HTR-8/SVneo (cell line): Measurements from ENCODE around the gene MACROD2.
"Not testable (repeated sequence)": the region's sequence is repeated elsewhere in the genome, so short reads cannot be mapped to it uniquely, and the experiment has no call there.

Source experiments
- DNase-seq: peaks from one replicate; pipeline ENCODE4 v3.0.0; 2011; ENCODE audit warnings: low spot score, mixed read lengths; ENCODE audit not compliant: insufficient read length
- FAIRE-seq: peaks from 2 replicates; lab custom pipeline; 2011; peaks lifted over from hg19 to GRCh38; lab: Jason Lieb, UNC

MACROD2 gene

DNA sequence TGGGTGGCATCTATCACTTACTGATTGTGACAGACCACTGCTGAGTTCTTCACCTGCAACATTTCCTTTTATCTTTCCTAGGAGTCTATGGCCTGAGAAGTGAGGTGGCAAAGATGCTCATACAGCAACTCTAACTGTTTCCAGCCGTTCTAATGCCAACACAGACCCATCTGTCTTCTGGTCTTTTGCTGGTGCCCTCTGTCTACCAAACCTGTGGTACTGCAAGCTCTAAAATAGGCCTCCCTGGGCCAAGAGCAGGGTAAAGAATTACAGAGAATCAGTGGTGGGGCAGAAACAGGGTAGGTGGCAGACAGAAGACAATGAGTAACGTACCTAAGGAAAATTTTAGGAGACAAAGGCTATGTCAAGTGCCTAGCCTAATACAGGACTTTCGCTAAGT is 953.1 kb downstream of the MACROD2 start:
- DNase-seq = no peak
- no peak for FAIRE-seq

DNA sequence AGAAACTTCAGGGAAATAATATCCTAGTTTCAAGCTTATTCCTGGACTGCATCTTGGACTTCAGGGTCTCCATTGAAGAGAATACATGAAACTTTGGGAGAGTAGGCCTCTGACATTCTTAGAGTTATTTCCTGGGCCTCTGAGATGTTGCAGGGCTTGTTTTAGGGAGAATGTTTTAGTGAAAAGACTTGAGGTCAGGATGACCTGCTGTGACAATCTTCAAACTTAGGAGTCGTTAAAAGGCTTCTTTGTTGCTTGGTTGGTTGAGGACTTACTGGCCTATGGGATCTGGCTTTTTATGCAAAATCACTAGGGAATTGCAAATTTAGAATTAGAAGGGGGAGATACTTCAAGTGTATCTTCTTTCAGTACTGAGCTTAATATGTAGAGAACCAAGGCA is 955.3 kb downstream of the MACROD2 start:
- FAIRE-seq (no peak), DNase-seq (no peak)

DNA sequence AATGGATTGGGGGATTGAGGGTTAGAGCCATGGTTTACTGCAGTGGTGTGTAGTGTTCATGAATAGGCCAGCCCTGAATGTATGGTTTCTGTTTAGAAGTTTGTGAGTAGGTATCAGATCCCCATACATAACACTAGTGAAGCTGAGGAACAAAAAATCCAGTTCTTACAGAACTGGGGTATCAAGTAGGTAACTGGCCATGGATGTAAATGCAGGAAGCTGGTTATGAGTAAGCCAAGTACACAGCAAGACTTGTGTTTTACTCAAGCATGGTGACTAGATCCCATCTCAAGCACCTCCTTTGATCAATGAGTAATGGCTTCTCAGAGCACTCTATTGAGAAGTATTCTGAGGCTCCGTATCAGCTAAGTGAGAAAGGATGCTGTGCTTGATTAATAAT is 955.8 kb downstream of the MACROD2 start:
- DNase-seq (no peak), FAIRE-seq (no peak)

DNA sequence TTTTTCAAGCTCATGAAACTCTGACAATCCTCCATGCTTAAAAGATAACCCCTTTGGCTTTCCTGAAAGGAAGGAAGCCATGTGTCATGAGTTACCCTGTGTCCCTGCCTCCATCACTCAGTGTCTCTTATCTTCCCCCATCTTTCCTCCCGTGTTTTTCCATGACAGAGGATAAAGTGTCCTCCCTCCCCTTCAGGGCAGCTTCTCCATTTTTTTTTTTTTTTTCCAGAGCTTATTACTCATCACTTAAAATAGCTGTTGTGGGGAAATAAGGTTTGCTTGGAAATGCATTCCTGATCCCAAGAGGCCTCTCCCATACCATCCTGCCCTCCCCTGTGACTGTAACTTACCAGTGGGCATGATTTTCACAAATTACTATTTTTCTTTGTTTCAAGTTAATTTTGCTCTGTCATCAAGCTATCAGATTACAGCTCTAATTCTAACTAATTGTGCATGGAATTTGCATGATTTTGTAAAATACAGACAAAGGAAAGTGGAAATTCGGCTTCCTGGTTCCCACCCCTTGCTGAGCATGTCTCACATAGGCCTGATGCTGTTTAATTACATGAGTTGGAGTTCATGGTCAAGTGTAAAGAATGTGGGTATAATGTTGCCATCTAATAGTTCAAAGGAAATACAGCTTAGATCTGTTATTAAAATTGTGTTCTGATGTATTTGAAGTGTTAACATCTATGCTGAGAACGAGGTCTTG is 956.5 kb downstream of the MACROD2 start:
- FAIRE-seq = no peak

DNA sequence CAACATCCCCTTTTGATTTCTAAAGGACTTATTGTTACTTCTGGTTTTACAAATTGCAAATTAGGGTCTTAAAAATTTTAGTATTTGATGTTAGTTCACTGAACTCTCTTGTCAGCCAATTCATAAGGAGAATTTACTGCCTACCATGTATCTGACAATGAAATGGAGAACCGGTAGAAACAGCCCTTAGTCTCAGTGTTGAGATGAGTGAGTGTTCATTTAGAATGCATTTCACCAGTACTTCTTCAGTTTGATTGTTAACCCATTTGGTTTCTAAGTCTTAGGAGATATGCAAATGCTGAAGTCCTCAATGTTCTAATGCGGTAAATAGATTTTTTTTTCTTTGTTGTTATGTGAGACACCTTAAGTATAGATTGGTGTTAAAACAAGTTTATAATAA is 958.4 kb downstream of the MACROD2 start:
- DNase-seq (no peak), FAIRE-seq (no peak)

More for the DNA sequence above, 956.5 kb downstream of the MACROD2 start:
- DNase-seq = no peak

DNA sequence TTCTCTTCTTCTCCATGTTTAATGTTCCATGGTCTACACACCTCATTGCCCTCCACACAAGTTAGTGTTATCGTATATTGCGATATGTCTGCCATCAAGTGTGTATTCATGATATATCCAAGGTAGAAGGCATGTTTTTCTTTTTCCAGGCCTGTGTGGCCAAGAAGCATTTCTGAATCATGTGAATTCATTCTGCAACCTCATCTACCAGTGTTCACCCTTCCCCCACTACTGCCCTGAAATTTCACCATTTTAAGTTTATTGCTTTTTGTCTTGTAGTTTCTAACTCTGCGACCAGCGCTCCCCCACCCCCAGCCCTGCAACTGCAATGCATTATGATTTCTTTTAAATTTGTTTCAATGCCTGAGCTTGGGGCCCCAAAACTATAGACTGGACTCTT is 960.1 kb downstream of the MACROD2 start:
- FAIRE-seq = no peak
- no peak for DNase-seq

DNA sequence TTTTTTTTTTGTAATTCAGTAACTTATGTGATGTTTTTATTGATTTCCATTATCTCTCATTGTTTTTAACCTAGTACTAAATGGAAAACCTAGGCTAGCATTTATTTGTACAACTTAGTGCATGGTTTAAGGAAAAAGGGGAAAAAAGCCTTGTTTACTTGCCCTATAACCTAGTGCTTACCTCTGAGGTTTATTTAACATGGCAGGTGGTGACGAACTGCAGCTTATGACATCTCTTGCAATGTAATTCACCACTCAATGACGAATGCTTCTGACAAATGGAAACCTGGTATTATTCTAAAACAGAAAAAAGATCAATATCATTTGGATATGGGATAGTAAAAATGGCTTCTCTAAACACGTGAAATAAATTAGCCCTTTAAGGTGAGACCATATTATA is 960.7 kb downstream of the MACROD2 start:
- no peak for FAIRE-seq

DNA sequence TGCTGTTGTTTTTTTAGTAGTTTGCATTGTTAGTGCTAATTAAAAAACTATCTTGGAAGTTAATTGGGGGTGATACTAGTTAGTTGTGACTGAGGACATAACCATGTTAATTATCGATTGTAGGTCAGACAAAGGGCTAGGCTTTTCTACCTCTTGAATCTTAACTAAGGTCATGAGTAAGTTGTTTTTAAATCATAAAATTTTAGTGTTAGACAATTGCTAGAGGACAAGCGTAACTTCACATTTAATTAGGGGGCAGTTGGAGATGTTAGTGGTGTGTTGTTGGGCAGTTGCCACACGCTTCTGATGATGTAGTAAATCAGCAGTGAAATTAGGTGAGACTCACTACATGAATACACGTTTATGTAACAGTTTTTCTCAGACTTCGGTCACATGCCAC is 961.2 kb downstream of the MACROD2 start:
- no peak for DNase-seq
- no peak for FAIRE-seq

More for the DNA sequence above, 960.7 kb downstream of the MACROD2 start:
- no peak for DNase-seq

DNA sequence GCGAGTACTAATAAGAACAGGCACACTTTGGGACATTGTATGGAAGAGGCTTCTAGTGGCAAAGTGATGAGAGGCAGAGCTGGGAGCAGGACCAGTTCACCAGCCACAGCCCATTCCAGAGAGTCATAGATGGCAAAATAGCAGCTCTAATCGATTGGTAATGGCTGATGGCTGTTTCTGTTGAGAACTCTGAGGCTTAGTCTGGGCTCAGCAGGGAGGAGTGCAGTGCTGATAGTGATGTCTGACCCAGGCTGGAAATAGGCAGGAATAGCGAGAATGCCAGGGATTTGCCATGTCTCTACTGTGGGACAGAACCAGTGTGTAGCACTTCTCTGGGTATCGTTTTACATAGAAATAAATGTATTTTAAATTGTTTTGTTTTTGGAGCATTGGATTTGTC is 962.1 kb downstream of the MACROD2 start:
- no peak for FAIRE-seq
- no peak for DNase-seq

DNA sequence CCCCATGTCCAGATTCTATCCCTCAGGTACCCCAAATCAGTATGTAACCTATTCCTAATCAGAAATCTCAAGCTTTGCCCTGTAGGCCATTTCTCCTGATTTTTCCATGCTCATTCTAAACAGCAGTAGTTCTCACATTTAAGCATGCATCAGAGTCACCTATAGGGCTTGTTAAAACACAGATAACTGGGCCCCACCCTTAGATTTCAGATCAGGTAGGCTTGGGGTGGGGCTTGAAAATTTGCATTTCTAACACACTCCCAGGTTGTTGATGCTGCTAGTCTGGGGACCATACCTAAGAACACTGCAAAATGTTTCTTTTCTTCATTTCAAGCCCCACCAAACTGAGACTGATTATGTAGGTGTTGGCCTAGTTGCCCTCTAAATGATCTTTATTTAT is 963.3 kb downstream of the MACROD2 start:
- DNase-seq (no peak), FAIRE-seq (no peak)

DNA sequence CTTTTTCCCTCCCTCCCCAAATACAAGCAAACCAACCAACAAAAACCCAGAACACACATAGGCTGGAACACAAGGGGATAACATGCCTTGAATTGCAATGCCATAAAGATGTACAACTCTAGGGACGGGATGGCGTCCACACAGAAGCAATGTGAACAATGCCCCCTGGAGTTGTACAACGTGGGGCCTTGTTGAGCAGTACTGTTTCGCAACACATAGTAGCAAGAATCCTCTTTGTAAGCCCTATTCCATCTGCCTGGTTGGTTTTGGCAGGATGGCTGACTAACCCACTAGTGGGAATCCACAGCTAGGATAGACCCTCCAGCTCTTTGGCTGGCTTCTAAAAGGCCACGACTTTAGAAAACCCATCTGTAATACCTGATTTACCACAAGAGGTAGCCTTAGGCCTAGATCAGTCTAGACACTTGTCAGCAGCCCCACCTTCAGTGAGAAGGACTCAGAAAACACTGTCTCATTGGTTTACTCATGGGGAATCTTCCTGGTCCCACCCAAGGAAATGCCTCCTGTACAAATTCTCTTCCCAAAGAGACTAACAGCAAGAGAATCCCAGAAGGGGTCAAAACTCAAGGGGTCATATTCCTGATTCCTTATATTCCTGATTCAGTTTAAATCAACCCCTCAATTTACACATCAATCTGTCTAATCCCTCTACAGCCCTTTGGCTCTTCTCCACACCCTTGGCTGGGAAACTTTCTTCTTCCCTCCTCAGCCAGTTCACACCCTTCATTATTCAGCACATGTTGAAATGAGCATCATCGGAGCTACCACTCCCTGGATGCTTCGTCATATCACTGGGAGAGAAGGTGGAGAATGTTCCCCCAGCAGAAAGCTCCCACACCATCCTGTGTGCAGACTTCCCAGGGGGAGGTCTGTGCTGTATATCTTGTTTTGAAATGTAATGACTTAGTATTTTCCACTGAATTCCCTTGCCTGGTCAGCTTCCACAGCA is 964.5 kb downstream of the MACROD2 start:
- FAIRE-seq (no peak), DNase-seq (no peak)

DNA sequence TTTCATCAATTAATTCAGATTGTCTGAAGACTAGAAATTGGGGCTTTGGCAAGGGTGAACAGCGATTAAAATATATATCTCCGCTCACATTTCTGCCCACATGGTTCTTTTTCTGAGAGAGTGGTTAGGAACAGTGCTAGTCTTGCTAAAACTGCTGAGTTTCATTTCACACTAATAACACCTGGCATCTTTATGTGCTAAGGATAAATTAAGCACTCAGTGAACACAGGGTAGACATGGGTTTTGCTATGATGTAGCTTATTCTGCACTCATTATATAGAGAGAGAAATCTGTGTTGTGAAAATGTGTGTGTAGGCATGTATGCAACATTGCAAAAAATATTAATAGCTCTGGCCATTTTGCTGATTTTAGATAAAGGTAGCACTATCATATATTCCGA is 965.5 kb downstream of the MACROD2 start:
- DNase-seq (no peak), FAIRE-seq (no peak)

DNA sequence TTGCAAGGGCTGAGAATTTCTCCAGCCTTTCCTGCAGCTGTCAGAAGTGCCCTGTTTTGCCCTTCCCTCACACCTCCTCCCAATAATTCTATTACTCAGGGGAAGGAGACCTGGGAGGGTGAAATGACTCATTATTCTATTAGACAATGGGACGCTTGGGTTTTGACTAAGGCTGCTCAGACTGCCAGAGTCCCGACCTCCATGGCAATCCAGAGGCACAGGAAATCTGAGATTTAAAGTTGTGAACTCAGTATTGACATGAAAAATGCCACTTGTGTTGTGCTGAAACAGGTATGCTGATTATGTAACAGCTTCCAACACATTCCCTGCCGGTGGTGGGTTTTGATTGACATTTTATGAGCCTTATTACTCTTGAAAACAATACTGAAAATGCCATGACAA is 967.9 kb downstream of the MACROD2 start:
- FAIRE-seq (no peak), DNase-seq (no peak)

DNA sequence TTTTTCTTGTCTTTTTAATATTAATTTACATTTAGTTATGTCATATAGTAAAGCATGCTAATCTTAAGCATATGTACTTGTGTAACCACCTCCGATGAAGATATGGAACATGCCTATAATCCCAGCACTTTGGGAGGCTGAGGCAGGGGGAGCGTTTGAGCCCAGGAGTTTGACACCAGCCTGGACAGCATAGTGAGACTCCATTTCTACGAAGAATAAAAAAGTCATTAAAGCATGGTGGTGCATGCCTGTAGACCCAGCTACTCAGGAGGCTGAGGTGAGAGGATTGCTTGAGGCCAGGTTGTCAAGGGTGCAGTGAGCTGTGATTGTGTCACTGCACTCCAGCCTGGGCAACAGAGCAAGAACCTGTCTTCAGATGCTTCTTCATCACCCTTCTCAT is 970.9 kb downstream of the MACROD2 start:
- DNase-seq (no peak), FAIRE-seq (no peak)

DNA sequence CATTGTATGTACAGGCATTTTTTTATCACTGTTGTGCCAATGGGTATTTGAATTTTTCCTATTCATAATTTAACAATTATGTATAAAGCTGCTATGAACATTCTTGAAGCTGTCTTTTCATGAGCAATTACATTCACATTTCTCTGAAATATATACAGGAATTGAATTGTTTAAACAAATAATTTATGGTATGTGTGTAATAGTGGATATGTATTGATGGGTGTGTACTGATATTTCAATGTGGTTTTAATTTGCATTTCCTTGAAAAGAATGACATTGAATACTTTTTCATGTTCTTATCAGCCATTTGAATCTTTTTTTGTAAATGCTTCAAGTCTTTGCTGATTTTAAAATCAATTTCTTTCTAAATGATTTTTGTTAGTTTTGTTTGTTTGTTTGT is 971.5 kb downstream of the MACROD2 start:
- FAIRE-seq (no peak), DNase-seq (no peak)

DNA sequence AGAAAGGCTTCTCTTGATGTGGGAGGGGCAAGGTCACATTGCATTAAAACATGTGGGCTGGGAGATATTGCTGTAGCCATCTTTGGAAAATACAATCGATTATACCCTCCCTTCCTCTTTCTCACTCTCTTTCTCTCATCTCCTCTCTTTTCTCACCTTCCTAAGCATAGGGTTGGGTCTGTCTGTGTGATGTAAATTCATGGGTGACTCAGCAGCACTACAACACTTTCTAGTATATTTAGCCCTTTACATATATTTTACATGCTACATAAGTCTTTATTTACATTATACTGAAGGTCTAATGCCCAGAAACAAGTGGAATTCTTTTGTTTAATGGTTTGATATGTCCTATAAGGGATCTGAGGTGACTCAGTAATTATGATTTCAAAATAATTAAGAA is 976.9 kb downstream of the MACROD2 start:
- FAIRE-seq = no peak
- DNase-seq = no peak

DNA sequence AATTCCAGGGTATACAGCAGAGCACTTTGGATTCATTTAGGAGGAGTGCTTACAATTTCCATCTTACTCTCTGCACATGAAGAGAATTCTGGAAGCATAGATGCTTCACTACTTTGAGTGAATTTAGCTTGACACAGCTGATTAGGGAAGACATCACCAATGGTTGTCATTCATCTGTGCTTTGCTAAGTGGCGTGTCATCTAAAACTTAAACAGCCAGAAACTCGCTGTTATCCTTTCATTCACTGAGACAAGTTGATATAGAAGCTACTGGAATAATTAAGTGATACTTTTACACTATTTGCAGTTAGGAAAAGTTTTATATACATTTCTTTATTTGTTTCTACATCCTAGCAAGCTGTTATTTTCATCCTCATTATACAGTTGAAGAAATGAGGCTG is 977.4 kb downstream of the MACROD2 start:
- FAIRE-seq (no peak), DNase-seq (no peak)

DNA sequence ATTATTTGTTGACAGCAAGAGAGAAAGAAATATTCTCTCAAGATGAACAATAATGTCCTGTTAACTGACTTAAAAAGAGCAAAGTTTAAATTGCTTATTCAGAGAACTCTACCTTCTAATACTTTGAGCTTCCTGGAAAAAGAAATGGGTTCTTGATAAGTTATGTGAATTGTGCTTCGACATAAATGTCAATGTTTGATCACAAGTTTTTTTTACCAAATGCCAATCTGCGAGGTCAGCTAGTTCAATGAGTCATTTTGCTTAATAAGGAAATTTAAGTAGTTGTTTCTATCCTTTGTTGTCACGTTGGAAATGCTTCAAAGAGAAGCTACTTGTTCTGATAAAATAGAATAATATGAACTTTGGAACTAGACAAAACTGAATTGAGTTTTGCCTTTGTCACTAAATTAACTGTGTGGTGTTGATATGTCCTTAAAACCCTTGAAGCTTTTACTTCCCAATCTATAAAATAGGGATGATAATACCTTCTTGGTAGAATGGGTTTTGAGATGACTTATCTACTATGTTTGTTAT is 984.2 kb downstream of the MACROD2 start:
- no peak for FAIRE-seq
- DNase-seq = no peak

DNA sequence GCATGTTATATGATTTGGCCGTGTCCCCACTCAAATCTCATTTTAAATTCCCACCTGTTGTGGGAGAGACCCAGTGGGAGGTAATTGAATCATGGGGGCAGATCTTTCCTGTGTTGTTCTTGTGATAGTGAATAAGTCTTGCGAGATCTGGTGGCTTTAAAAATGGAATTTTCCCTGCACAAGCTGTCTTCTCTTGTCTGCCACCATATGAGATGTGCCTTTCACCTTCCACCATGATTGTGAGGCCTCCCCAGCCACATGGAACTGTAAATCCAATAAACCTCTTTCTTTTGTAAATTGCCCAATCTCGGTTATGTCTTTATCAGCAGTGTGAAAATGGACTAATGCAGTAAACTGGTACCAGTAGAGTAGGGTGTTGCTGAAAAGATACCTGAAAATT is 986.2 kb downstream of the MACROD2 start:
- DNase-seq, FAIRE-seq: not testable (repeated sequence)

DNA sequence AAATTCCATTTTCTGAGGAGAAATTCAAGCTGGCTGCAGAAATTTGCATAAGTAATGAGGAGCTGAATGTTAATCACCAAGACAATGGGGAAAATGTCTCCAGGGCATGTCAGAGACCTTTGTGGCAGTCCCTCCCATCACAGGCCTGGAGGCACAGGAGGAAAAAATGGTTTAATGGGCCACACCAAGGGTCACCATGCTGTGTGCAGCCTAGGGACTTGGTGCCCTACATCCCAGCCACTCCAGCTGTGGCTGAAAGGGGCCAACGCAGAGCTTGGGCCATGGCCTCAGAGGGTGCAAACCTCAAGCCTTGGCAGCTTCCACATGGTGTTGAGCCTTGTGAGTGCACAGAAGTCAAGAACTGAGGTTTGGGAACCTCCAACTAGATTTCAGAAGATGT is 987.0 kb downstream of the MACROD2 start:
- not testable (repeated sequence) for FAIRE-seq, DNase-seq

DNA sequence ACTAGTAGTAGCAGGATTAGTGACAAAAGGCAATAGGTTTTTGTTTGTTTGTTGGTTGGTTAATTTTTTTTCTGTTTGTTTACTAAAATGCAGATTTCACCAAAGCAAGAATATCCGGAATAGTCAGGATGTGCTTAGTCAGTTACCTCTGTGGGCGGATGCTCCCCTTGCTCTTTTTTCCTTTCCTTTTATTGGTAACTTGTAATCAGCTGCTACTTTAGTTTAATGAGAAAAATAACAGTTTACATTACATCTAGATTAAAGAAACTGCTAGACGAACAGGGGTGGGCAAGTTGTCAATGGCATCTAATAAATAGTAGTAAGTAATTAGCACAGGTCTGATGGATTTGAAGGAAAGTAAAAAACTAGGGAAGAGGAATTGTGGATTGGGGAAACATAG is 989.0 kb downstream of the MACROD2 start:
- DNase-seq (no peak), FAIRE-seq (no peak)
